ENCODE data around the gene ADAP1.

ADAP1 gene

GRCh38 chr7:894164-894867 lies 60.2 kb downstream of the ADAP1 start:
- DNase-seq, result no peak

- no peak for DNase-seq
Measured at GRCh38 chr7:893686-894085, 60.8 kb downstream of the ADAP1 start.

GRCh38 chr7:892648-893593 lies 61.6 kb downstream of the ADAP1 start:
- DNase-seq, result no peak

- DNase-seq, result no peak
Measured at GRCh38 chr7:891805-892204, 62.7 kb downstream of the ADAP1 start.

GRCh38 chr7:891291-891690 lies 63.2 kb downstream of the ADAP1 start:
- DNase-seq, result no peak

- DNase-seq, result no peak
Measured at GRCh38 chr7:890868-891267, 63.6 kb downstream of the ADAP1 start.

- DNase-seq, result no peak
Measured at GRCh38 chr7:889391-889790, 65.1 kb downstream of the ADAP1 start.

GRCh38 chr7:889025-889390 lies 65.5 kb downstream of the ADAP1 start:
- no peak for DNase-seq

- DNase-seq, result no peak
Measured at GRCh38 chr7:888081-889024, 66.1 kb downstream of the ADAP1 start.

- DNase-seq, result no peak
Measured at GRCh38 chr7:887488-887820, 67.0 kb downstream of the ADAP1 start.

- DNase-seq, result no peak
Measured at GRCh38 chr7:886626-887487, 67.6 kb downstream of the ADAP1 start.

GRCh38 chr7:885893-886625 lies 68.4 kb downstream of the ADAP1 start:
- DNase-seq, result no peak

- no peak for DNase-seq
Measured at GRCh38 chr7:885261-885892, 69.1 kb downstream of the ADAP1 start.

GRCh38 chr7:884191-885003 lies 70.1 kb downstream of the ADAP1 start:
- DNase-seq, result no peak

GRCh38 chr7:883055-884021 lies 71.1 kb downstream of the ADAP1 start:
- peak in 1 of 4 experiments; percentile 30 for DNase-seq

GRCh38 chr7:882336-883035 lies 72.0 kb downstream of the ADAP1 start:
- no peak for DNase-seq

GRCh38 chr7:881441-882234 lies 72.8 kb downstream of the ADAP1 start:
- no peak for DNase-seq

All from suppressor macrophage (primary cell).